Liver (tissue), 9 donors: ENCODE data around the gene STARD3. TPM values are rescaled to one million over a fixed set of nuclear protein-coding genes. Genes with fewer than 3 reads are reported as not detected.

ENCODE experiments used
- DNase-seq: peaks from one replicate; pipeline ENCODE4 v3.0.0-alpha.2; 2017; ENCODE audit warnings: low spot score
- H3K27ac ChIP-seq, 2 donors: one replicate each; pipeline ENCODE4 v1.7.0; 2013; ENCODE audit warnings: inconsistent platforms in 2 of 2, low read length in 2 of 2, control low read depth in 1 of 2, low read depth in 1 of 2, mild to moderate bottlenecking in 1 of 2
- H3K27me3 ChIP-seq, 4 donors: one replicate each; pipeline versions ENCODE4 v1.6.1 to v1.7.0; 2013; ENCODE audit warnings: low read length in 3 of 4, inconsistent platforms in 1 of 4, mild to moderate bottlenecking in 1 of 4, moderate library complexity in 1 of 4; ENCODE audit not compliant: control insufficient read depth in 4 of 4, insufficient read depth in 4 of 4
- H3K36me3 ChIP-seq, 4 donors: one replicate each; pipeline versions ENCODE4 v1.6.1 to v1.7.0; 2013; ENCODE audit warnings: low read length in 3 of 4, mild to moderate bottlenecking in 3 of 4, low read depth in 1 of 4, moderate library complexity in 1 of 4; ENCODE audit not compliant: control insufficient read depth in 4 of 4, insufficient read depth in 3 of 4
- H3K4me1 ChIP-seq, 4 donors: one replicate each; pipeline versions ENCODE4 v1.6.1 to v1.7.0; 2013; ENCODE audit warnings: low read length in 3 of 4, mild to moderate bottlenecking in 3 of 4, moderate library complexity in 1 of 4; ENCODE audit not compliant: control insufficient read depth in 4 of 4, insufficient read depth in 4 of 4
- H3K4me3 ChIP-seq, 3 donors: one replicate each; pipeline versions ENCODE4 v1.6.1 to v1.7.0; 2013; ENCODE audit warnings: low read length in 3 of 3, control low read depth in 1 of 3, low read depth in 1 of 3, mild to moderate bottlenecking in 1 of 3
- H3K9ac ChIP-seq, 2 donors: one replicate each; pipeline ENCODE4 v1.7.0; 2013; ENCODE audit warnings: low read length in 2 of 2, mild to moderate bottlenecking in 2 of 2, moderate library complexity in 2 of 2, control low read depth in 1 of 2, low read depth in 1 of 2
- H3K9me3 ChIP-seq, 4 donors: one replicate each; pipeline versions ENCODE4 v1.6.1 to v1.7.0; 2013; ENCODE audit warnings: low read length in 3 of 4; ENCODE audit not compliant: control insufficient read depth in 4 of 4
- EGR1 ChIP-seq, 2 donors: IDR thresholded peaks; 2 replicates each; pipeline ENCODE4 v1.6.1; 2016 to 2018; ENCODE audit warnings: antibody characterized with exemption in 2 of 2, low read depth in 2 of 2
- FOXA1 ChIP-seq: IDR thresholded peaks from 2 replicates; pipeline ENCODE4 v1.6.1; 2016; ENCODE audit warnings: antibody characterized with exemption
- FOXA2 ChIP-seq: IDR thresholded peaks from 2 replicates; pipeline ENCODE4 v1.6.1; 2016; ENCODE audit warnings: antibody characterized with exemption
- GABPA ChIP-seq, 2 donors: IDR thresholded peaks in 1 of 2; conservative IDR thresholded peaks in 1 of 2; 2 replicates each; pipeline ENCODE4 v1.6.1; 2016; ENCODE audit warnings: antibody characterized with exemption in 2 of 2, mild to moderate bottlenecking in 1 of 2, moderate library complexity in 1 of 2
- HNF4A ChIP-seq, 2 donors: conservative IDR thresholded peaks; 2 replicates each; pipeline ENCODE4 v1.6.1; 2016; ENCODE audit warnings: antibody characterized with exemption in 2 of 2, mild to moderate bottlenecking in 2 of 2
- HNF4G ChIP-seq: IDR thresholded peaks from 2 replicates; pipeline ENCODE4 v1.6.1; 2016; ENCODE audit warnings: antibody characterized with exemption
- JUND ChIP-seq, 2 donors: IDR thresholded peaks; 2 replicates each; pipeline ENCODE4 v1.6.1; 2016; ENCODE audit warnings: antibody characterized with exemption in 2 of 2
- NR2F2 ChIP-seq: IDR thresholded peaks from 2 replicates; pipeline ENCODE4 v1.6.1; 2016; ENCODE audit warnings: antibody characterized with exemption
- RAD21 ChIP-seq, 2 donors: IDR thresholded peaks; 2 replicates each; pipeline ENCODE4 v1.6.1; 2016; ENCODE audit warnings: antibody characterized with exemption in 2 of 2, mild to moderate bottlenecking in 2 of 2
- RXRA ChIP-seq, 2 donors: IDR thresholded peaks; 2 replicates each; pipeline ENCODE4 v1.6.1; 2017 to 2018; ENCODE audit warnings: antibody characterized with exemption in 2 of 2, mild to moderate bottlenecking in 1 of 2
- SP1 ChIP-seq: IDR thresholded peaks from 2 replicates; pipeline ENCODE4 v1.6.1; 2018; ENCODE audit warnings: antibody characterized with exemption, mild to moderate bottlenecking
- TAF1 ChIP-seq: conservative IDR thresholded peaks from 2 replicates; pipeline ENCODE4 v1.6.1; 2016; ENCODE audit warnings: antibody characterized with exemption, mild to moderate bottlenecking
- YY1 ChIP-seq: IDR thresholded peaks from 2 replicates; pipeline ENCODE4 v1.6.1; 2016; ENCODE audit warnings: antibody characterized with exemption, mild to moderate bottlenecking
- WGBS: extraction: QIAGEN DNeasy Blood & Tissue Kit; methylation state at CpG from one replicate; pipeline ENCODE4 v1.1.7; 2013; 5-methylcytosine and 5-hydroxymethylcytosine counted together
- polyA plus RNA-seq, 2 donors: library from polyadenylated mRNA; stranded (reverse) in 1 of 2; unstranded in 1 of 2; fragments of 200-250 nt in 1 of 2; fragments of >200 nt in 1 of 2; fragmentation: Nextera tagmentation in 1 of 2; extraction: Ambion mirVana in 1 of 2; gene quantifications; one replicate each; pipeline versions ENCODE4 v1.2.1 to v1.2.3, GENCODE V29; 2013 to 2015
- total RNA-seq, 2 donors: library from RNA; depleted of rRNA; stranded (reverse); fragments of >200 nt; gene quantifications; one replicate each; pipeline ENCODE4 v1.2.3, GENCODE V29; 2014
- TF ChIP-seq, protein P1 (sequence below): IDR thresholded peaks from 2 replicates; pipeline ENCODE4 v1.6.1; 2016; ENCODE audit warnings: antibody characterized with exemption
- TF ChIP-seq, protein P2 (sequence below): IDR thresholded peaks from 2 replicates; pipeline ENCODE4 v1.6.1; 2016; ENCODE audit warnings: antibody characterized with exemption
- TF ChIP-seq, protein P3 (sequence below): IDR thresholded peaks from 2 replicates; pipeline ENCODE4 v1.6.1; 2016; ENCODE audit warnings: antibody characterized with exemption, mild to moderate bottlenecking
- TF ChIP-seq, protein P4 (sequence below): IDR thresholded peaks from 2 replicates; pipeline ENCODE4 v1.6.1; 2016; ENCODE audit warnings: antibody characterized with exemption
- donor health status: healthy.
- donor health status: healthy.
- donor health status: healthy.
- donor health status: healthy.
- donor health status: healthy.

The STARD3 gene
- total and polyA plus RNA-seq, 4 donors = 15.0 to 34.0 (median 23.2) TPM

DNA sequence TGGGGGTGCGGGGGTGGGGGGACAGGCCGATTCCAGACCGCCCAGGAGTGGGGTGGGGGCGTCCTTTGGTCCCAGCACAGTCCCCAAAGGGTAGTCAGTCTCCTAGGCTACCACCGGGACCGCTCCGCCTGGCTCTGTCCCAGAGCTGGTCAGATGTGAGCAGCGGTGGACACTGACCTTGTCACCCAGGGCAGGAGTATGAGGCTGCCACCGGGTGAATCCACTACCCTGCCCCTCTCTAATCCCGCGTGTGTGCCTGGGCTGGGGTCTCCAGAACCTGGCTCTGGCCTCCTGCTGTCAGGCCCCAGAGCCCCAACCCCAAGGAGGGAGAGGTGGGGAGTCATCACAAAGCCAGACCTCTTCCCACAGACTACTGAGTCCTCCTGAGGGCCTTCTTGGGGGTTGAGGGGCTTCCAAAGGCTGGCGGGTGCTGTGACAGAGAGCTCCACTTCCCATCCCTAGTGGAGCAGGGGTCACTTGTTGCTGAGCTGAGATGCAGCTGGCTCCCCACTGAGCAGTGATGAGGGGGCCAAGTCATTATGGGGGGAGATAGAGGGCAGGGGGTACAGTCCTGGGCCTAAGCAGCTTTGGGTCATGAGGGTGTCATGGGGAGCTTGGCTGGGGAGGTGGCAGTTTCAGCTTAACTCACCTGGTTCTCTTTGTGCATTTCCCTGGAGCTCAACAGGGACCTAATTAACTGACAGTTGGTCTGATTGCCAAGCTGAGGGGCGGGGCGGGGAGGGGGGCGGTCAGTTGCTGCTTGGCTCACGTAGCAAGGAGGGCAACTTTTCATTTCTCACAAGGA, 9.0 kb upstream of the STARD3 start:
- Histone ChIP-seq H3K27ac (no peak overlapping the region), H3K9ac (no peak overlapping the region), H3K4me1 (peaks cover 0 to 10% (median 7%) of the 10 kb centered on the region in 4 donors), H3K27me3 (peaks cover 0 to 12% (median 9%) of the 10 kb centered on the region in 4 donors), H3K36me3 (no peaks in the 10 kb centered on the region), H3K4me3 (no peak overlapping the region), H3K9me3 (no peaks in the 10 kb centered on the region)
- 46% methylated on average over 16 of the region's 16 CpGs for WGBS
- no peak for DNase-seq
- TF ChIP-seq RXRA (IDR thresholded peaks at IDR 0.05) (no peak), HNF4A (conservative IDR thresholded peaks at IDR 0.05) (peak in 1 of 2 donors; percentile 30)

DNA sequence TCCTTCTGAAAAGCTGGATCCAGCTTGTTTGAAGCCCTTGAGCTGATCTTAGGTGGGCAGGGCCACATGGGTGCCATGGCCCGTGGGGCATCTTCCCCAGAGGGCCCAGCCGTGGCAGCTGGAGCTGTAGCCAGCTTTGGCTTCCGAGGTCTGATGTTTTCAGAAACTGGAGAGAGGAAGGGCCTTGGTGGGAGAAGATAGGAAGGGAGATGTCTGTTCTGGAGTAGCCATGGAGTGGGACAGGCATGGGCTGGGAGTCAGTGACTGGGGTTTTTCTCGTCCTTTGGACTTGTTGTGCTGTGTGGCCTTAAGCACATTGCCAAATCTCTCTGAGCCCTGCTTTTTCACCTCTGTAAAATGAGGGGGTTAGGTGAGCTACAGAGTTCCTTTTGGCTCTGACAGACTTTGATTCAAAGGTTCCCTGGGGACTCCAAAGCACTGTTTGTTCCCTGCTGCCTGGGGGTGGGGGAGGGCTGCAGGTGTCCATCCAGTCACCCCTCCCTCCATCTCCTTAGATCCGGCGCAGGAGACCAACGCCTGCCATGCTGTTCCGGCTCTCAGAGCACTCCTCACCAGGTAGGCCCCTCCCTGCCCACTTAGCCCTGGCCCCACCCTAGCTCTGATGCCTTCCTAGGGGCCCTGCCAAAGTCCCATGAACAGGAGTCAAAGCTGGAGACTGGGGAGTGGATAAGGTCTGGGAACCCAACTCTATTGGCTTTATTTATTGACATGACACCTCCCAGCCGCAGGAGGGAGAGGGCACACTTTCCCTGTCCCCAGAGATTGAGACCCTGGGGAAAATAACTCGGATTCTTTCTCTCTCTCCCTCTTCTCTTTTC, 8.1 kb upstream of the STARD3 start:
- peaks cover 0 to 6% (median 5%) of the 10 kb centered on the region in 4 donors for H3K4me1 ChIP-seq
- H3K27ac ChIP-seq = no peak overlapping the region
- H3K9ac ChIP-seq = no peak overlapping the region
- TF ChIP-seq GABPA (IDR thresholded peaks at IDR 0.05 in 1 of 2, conservative IDR thresholded peaks at IDR 0.05 in 1 of 2) = no peak
- TF ChIP-seq RXRA (IDR thresholded peaks at IDR 0.05) = no peak
- TF ChIP-seq SP1 = no peak
- TF ChIP-seq, protein P1, sequence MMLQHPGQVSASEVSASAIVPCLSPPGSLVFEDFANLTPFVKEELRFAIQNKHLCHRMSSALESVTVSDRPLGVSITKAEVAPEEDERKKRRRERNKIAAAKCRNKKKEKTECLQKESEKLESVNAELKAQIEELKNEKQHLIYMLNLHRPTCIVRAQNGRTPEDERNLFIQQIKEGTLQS = no peak
- no peak for TF ChIP-seq RAD21 (IDR thresholded peaks at IDR 0.05)
- TF ChIP-seq HNF4A (conservative IDR thresholded peaks at IDR 0.05) = no peak
- TF ChIP-seq FOXA2 = no peak
- TF ChIP-seq HNF4G = no peak
- TF ChIP-seq, protein P2, sequence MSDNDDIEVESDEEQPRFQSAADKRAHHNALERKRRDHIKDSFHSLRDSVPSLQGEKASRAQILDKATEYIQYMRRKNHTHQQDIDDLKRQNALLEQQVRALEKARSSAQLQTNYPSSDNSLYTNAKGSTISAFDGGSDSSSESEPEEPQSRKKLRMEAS = no peak
- TF ChIP-seq NR2F2 = no peak
- TF ChIP-seq, protein P3, sequence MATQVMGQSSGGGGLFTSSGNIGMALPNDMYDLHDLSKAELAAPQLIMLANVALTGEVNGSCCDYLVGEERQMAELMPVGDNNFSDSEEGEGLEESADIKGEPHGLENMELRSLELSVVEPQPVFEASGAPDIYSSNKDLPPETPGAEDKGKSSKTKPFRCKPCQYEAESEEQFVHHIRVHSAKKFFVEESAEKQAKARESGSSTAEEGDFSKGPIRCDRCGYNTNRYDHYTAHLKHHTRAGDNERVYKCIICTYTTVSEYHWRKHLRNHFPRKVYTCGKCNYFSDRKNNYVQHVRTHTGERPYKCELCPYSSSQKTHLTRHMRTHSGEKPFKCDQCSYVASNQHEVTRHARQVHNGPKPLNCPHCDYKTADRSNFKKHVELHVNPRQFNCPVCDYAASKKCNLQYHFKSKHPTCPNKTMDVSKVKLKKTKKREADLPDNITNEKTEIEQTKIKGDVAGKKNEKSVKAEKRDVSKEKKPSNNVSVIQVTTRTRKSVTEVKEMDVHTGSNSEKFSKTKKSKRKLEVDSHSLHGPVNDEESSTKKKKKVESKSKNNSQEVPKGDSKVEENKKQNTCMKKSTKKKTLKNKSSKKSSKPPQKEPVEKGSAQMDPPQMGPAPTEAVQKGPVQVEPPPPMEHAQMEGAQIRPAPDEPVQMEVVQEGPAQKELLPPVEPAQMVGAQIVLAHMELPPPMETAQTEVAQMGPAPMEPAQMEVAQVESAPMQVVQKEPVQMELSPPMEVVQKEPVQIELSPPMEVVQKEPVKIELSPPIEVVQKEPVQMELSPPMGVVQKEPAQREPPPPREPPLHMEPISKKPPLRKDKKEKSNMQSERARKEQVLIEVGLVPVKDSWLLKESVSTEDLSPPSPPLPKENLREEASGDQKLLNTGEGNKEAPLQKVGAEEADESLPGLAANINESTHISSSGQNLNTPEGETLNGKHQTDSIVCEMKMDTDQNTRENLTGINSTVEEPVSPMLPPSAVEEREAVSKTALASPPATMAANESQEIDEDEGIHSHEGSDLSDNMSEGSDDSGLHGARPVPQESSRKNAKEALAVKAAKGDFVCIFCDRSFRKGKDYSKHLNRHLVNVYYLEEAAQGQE = no peak
- TF ChIP-seq JUND (IDR thresholded peaks at IDR 0.05) = no peak
- TF ChIP-seq YY1 = no peak
- TF ChIP-seq, protein P4, sequence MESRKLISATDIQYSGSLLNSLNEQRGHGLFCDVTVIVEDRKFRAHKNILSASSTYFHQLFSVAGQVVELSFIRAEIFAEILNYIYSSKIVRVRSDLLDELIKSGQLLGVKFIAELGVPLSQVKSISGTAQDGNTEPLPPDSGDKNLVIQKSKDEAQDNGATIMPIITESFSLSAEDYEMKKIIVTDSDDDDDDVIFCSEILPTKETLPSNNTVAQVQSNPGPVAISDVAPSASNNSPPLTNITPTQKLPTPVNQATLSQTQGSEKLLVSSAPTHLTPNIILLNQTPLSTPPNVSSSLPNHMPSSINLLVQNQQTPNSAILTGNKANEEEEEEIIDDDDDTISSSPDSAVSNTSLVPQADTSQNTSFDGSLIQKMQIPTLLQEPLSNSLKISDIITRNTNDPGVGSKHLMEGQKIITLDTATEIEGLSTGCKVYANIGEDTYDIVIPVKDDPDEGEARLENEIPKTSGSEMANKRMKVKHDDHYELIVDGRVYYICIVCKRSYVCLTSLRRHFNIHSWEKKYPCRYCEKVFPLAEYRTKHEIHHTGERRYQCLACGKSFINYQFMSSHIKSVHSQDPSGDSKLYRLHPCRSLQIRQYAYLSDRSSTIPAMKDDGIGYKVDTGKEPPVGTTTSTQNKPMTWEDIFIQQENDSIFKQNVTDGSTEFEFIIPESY = no peak
- no peak for TF ChIP-seq EGR1 (IDR thresholded peaks at IDR 0.05; ENCODE audit: low read depth in 2 of 2)
- TF ChIP-seq FOXA1 = no peak
- TF ChIP-seq TAF1 = no peak
- H3K9me3 ChIP-seq = no peaks in the 10 kb centered on the region
- 69% methylated on average over 10 of the region's 10 CpGs for WGBS
- H3K27me3 ChIP-seq = peaks cover 0 to 12% (median 9%) of the 10 kb centered on the region in 4 donors
- no peak for DNase-seq
- no peaks in the 10 kb centered on the region for H3K36me3 ChIP-seq
- no peak overlapping the region for H3K4me3 ChIP-seq
